ENCODE measurements around the gene ANTXR2. TPM values are rescaled to one million over a fixed set of nuclear protein-coding genes. Genes with fewer than 3 reads are reported as not detected.

Gene ANTXR2
- total and polyA plus RNA-seq, 2 of the 13 experiments (the other 11 are each of a cell fraction or from before 2014, with no cell fraction given), result 4.6 to 14.5 TPM

DNA sequence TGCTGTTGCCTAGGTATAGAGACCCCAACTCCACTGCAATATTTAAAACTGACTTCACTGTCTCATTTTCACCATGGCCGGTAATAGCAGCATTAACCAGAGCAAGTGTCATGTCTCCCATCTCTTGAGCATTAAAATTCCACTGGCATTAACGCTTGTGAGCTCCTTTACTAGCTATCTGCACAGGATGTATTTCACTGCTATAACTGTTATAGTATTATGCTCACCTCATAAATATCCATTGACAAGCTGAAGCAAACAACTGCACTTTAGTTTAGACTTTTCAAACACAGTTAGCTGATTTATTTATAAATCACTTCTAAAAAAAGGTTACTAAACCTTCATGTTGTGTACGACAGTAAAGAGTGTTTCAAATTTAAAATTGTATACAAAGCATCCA is 157.8 kb downstream of the ANTXR2 start:
- Histone ChIP-seq H3K9me3 (ENCODE audit: low read length) (no peaks in the 10 kb centered on the region), H4K20me1 (ENCODE audit: insufficient read depth, low read length) (no peaks in the 10 kb centered on the region), H3K4me2 (ENCODE audit: low read depth, low read length) (no peak overlapping the region), H2AFZ (ENCODE audit: low read length) (no peak overlapping the region), H3K36me3 (replicated peaks in 1 of 2; ENCODE audit: control insufficient read depth in 1 of 2, insufficient read depth in 2 of 2, low read length in 2 of 2) (no peaks in the 10 kb centered on the region), H3K79me2 (ENCODE audit: insufficient read depth, low read length) (no peaks in the 10 kb centered on the region), H3K27me3 (ENCODE audit: control insufficient read depth in 1 of 2, insufficient read depth in 2 of 2, low read length in 2 of 2) (no peaks in the 10 kb centered on the region), H3K27ac (ENCODE audit: extremely low read length, insufficient read depth, low read length) (no peak overlapping the region), H3K4me1 (ENCODE audit: insufficient read depth, low read length) (no peaks in the 10 kb centered on the region), H3K4me3 (replicated peaks in 1 of 3; ENCODE audit: insufficient read depth in 1 of 3, low read depth in 2 of 3, low read length in 3 of 3) (no peak overlapping the region), H3K9ac (ENCODE audit: insufficient read depth, low read depth, low read length) (no peak overlapping the region)
- ChIA-PET POLR2A (no interaction called here), CTCF (ENCODE audit: low intra/inter-chr PET ratio, low total read pairs) (no interaction called here)
- BruUV-seq (replicated peaks), result no TSS peak
- intact Hi-C loops (cut with micrococcal nuclease; ENCODE audit: unreplicated experiment), result loop anchor here (10.0 kb wide), 1 partner anchor 960 kb away; no protein-coding TSS in a partner anchor
- FAIRE-seq (no peak), ATAC-seq (no peak), DNase-seq (ENCODE audit: low spot score) (no peak)
- in situ Hi-C loops (cut with HindIII; ENCODE audit: extremely low pct_ligation_motif_present, low pct_unique_long_range_greater_than_20kb), result loop anchor here (10.0 to 25.0 kb wide), 2 partner anchors 160 to 297 kb away; partner anchors contain the start of gene ANTXR2
- WGBS (ENCODE audit: low lambda C conversion rate), result 87% methylated on average over 3 of the region's 3 CpGs
- no peak for TF ChIP-seq ASH2L (IDR thresholded peaks at IDR 0.05; ENCODE audit: insufficient read length, low read depth, low read length)
- TF ChIP-seq FOXO1 (CRISPR knock-in tag; IDR thresholded peaks at IDR 0.05), result no peak
- TF ChIP-seq NR2F2 (IDR thresholded peaks at IDR 0.05; ENCODE audit: borderline replicate concordance, low read depth), result no peak
- TF ChIP-seq NCOA2 (CRISPR knock-in tag; IDR thresholded peaks at IDR 0.05), result no peak
- TF ChIP-seq TOE1 (CRISPR knock-in tag; IDR thresholded peaks at IDR 0.05), result no peak
- no peak for TF ChIP-seq ZNF563 (CRISPR knock-in tag; IDR thresholded peaks at IDR 0.05)
- TF ChIP-seq, protein P1, sequence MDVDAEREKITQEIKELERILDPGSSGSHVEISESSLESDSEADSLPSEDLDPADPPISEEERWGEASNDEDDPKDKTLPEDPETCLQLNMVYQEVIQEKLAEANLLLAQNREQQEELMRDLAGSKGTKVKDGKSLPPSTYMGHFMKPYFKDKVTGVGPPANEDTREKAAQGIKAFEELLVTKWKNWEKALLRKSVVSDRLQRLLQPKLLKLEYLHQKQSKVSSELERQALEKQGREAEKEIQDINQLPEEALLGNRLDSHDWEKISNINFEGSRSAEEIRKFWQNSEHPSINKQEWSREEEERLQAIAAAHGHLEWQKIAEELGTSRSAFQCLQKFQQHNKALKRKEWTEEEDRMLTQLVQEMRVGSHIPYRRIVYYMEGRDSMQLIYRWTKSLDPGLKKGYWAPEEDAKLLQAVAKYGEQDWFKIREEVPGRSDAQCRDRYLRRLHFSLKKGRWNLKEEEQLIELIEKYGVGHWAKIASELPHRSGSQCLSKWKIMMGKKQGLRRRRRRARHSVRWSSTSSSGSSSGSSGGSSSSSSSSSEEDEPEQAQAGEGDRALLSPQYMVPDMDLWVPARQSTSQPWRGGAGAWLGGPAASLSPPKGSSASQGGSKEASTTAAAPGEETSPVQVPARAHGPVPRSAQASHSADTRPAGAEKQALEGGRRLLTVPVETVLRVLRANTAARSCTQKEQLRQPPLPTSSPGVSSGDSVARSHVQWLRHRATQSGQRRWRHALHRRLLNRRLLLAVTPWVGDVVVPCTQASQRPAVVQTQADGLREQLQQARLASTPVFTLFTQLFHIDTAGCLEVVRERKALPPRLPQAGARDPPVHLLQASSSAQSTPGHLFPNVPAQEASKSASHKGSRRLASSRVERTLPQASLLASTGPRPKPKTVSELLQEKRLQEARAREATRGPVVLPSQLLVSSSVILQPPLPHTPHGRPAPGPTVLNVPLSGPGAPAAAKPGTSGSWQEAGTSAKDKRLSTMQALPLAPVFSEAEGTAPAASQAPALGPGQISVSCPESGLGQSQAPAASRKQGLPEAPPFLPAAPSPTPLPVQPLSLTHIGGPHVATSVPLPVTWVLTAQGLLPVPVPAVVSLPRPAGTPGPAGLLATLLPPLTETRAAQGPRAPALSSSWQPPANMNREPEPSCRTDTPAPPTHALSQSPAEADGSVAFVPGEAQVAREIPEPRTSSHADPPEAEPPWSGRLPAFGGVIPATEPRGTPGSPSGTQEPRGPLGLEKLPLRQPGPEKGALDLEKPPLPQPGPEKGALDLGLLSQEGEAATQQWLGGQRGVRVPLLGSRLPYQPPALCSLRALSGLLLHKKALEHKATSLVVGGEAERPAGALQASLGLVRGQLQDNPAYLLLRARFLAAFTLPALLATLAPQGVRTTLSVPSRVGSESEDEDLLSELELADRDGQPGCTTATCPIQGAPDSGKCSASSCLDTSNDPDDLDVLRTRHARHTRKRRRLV (CRISPR knock-in tag; IDR thresholded peaks at IDR 0.05), result no peak
- TF ChIP-seq ZNF292 (CRISPR knock-in tag; IDR thresholded peaks at IDR 0.05; ENCODE audit: borderline replicate concordance, low read depth), result no peak
- TF ChIP-seq, protein P2, sequence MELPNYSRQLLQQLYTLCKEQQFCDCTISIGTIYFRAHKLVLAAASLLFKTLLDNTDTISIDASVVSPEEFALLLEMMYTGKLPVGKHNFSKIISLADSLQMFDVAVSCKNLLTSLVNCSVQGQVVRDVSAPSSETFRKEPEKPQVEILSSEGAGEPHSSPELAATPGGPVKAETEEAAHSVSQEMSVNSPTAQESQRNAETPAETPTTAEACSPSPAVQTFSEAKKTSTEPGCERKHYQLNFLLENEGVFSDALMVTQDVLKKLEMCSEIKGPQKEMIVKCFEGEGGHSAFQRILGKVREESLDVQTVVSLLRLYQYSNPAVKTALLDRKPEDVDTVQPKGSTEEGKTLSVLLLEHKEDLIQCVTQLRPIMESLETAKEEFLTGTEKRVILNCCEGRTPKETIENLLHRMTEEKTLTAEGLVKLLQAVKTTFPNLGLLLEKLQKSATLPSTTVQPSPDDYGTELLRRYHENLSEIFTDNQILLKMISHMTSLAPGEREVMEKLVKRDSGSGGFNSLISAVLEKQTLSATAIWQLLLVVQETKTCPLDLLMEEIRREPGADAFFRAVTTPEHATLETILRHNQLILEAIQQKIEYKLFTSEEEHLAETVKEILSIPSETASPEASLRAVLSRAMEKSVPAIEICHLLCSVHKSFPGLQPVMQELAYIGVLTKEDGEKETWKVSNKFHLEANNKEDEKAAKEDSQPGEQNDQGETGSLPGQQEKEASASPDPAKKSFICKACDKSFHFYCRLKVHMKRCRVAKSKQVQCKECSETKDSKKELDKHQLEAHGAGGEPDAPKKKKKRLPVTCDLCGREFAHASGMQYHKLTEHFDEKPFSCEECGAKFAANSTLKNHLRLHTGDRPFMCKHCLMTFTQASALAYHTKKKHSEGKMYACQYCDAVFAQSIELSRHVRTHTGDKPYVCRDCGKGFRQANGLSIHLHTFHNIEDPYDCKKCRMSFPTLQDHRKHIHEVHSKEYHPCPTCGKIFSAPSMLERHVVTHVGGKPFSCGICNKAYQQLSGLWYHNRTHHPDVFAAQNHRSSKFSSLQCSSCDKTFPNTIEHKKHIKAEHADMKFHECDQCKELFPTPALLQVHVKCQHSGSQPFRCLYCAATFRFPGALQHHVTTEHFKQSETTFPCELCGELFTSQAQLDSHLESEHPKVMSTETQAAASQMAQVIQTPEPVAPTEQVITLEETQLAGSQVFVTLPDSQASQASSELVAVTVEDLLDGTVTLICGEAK (IDR thresholded peaks at IDR 0.05), result no peak
- TF ChIP-seq, protein P2 (CRISPR knock-in tag; IDR thresholded peaks at IDR 0.05), result no peak

Measured in HepG2 (cell line).